Measurements from ENCODE around the gene NEU1. TPM values are rescaled to one million over a fixed set of nuclear protein-coding genes. Genes with fewer than 3 reads are reported as not detected.
A peak's percentile ranks its signal among the peaks of the same experiment; 100 is the strongest.
"Not testable (repeated sequence)": the region's sequence is repeated elsewhere in the genome, so short reads cannot be mapped to it uniquely, and the experiment has no call there.

The NEU1 gene
- total and polyA plus RNA-seq, 2 donors (not counting 1 experiment from before 2014, with no cell fraction given), result 51.2 to 100 TPM

GRCh38 chr6:31838968-31839367, 23.7 kb downstream of the NEU1 start:
- no peak for TF ChIP-seq EZH2 (IDR thresholded peaks at IDR 0.05; ENCODE audit: low read length, missing control alignments)
- TF ChIP-seq CTCF (conservative IDR thresholded peaks at IDR 0.05 in 1 of 2, IDR thresholded peaks at IDR 0.05 in 1 of 2; ENCODE audit: low read depth in 1 of 2, low read length in 2 of 2), result no peak
- H3K36me3 ChIP-seq (ENCODE audit: control insufficient read depth, insufficient read depth, low read length), result peaks cover 18% of the 10 kb centered on the region
- no peak overlapping the region for H2AFZ ChIP-seq (ENCODE audit: low read length)
- no peak overlapping the region for H3K27ac ChIP-seq (ENCODE audit: insufficient read depth, low read length)
- DNase-seq (ENCODE audit: low read depth in 2 of 2), result no peak
- H3K4me3 ChIP-seq (replicated peaks in 1 of 4; ENCODE audit: control extremely low read depth in 1 of 4, insufficient read depth in 1 of 4, low read depth in 3 of 4, low read length in 4 of 4), result peak overlapping the region in 1 of 4 experiments; percentile 1
- no peaks in the 10 kb centered on the region for H3K9me3 ChIP-seq (ENCODE audit: control insufficient read depth, insufficient read depth, low read depth, low read length)
- H4K20me1 ChIP-seq (ENCODE audit: control insufficient read depth, extremely low read depth, insufficient read depth, low read length), result peaks cover 6% of the 10 kb centered on the region
- H3K9ac ChIP-seq (ENCODE audit: insufficient read depth, low read length), result no peak overlapping the region
- peak overlapping the region; percentile 5 for H3K4me2 ChIP-seq (ENCODE audit: extremely low read depth, insufficient read depth, low read length)
- peaks cover 15% of the 10 kb centered on the region for H3K4me1 ChIP-seq (ENCODE audit: control insufficient read depth, extremely low read depth, insufficient read depth, low read length)
- H3K27me3 ChIP-seq (ENCODE audit: control insufficient read depth, insufficient read depth, low read length), result no peaks in the 10 kb centered on the region
- H3K79me2 ChIP-seq (ENCODE audit: control insufficient read depth, insufficient read depth, low read length), result peaks cover 42% of the 10 kb centered on the region

- Histone ChIP-seq H3K4me2 (ENCODE audit: extremely low read depth, insufficient read depth, low read length) (peak overlapping the region; percentile 81), H3K79me2 (ENCODE audit: control insufficient read depth, insufficient read depth, low read length) (peaks cover 42% of the 10 kb centered on the region), H3K36me3 (ENCODE audit: control insufficient read depth, insufficient read depth, low read length) (peaks cover 18% of the 10 kb centered on the region), H3K4me1 (ENCODE audit: control insufficient read depth, extremely low read depth, insufficient read depth, low read length) (peaks cover 15% of the 10 kb centered on the region), H3K4me3 (replicated peaks in 1 of 4; ENCODE audit: control extremely low read depth in 1 of 4, insufficient read depth in 1 of 4, low read depth in 3 of 4, low read length in 4 of 4) (peak overlapping the region; percentile 70 to 97 (median 74))
- H3K27me3 ChIP-seq (ENCODE audit: control insufficient read depth, insufficient read depth, low read length); H2AFZ ChIP-seq (ENCODE audit: low read length); H3K9ac ChIP-seq (ENCODE audit: insufficient read depth, low read length); H3K9me3 ChIP-seq (ENCODE audit: control insufficient read depth, insufficient read depth, low read depth, low read length); H3K27ac ChIP-seq (ENCODE audit: insufficient read depth, low read length); H4K20me1 ChIP-seq (ENCODE audit: control insufficient read depth, extremely low read depth, insufficient read depth, low read length); DNase-seq (ENCODE audit: low read depth in 2 of 2): not testable (repeated sequence)
These were observed 24.5 kb downstream of the NEU1 start for GRCh38 chr6:31838114-31838553.

- H3K4me1 ChIP-seq (ENCODE audit: control insufficient read depth, extremely low read depth, insufficient read depth, low read length), result peaks cover 15% of the 10 kb centered on the region
- peaks cover 18% of the 10 kb centered on the region for H3K36me3 ChIP-seq (ENCODE audit: control insufficient read depth, insufficient read depth, low read length)
- peak overlapping the region; percentile 70 to 97 (median 74) for H3K4me3 ChIP-seq (replicated peaks in 1 of 4; ENCODE audit: control extremely low read depth in 1 of 4, insufficient read depth in 1 of 4, low read depth in 3 of 4, low read length in 4 of 4)
- H3K9ac ChIP-seq (ENCODE audit: insufficient read depth, low read length), result no peak overlapping the region
- no peaks in the 10 kb centered on the region for H3K27me3 ChIP-seq (ENCODE audit: control insufficient read depth, insufficient read depth, low read length)
- peaks cover 42% of the 10 kb centered on the region for H3K79me2 ChIP-seq (ENCODE audit: control insufficient read depth, insufficient read depth, low read length)
- H2AFZ ChIP-seq (ENCODE audit: low read length), result no peak overlapping the region
- no peak for DNase-seq (ENCODE audit: low read depth in 2 of 2)
- TF ChIP-seq EZH2 (IDR thresholded peaks at IDR 0.05; ENCODE audit: low read length, missing control alignments) (no peak), CTCF (conservative IDR thresholded peaks at IDR 0.05 in 1 of 2, IDR thresholded peaks at IDR 0.05 in 1 of 2; ENCODE audit: low read depth in 1 of 2, low read length in 2 of 2) (no peak)
- no peaks in the 10 kb centered on the region for H3K9me3 ChIP-seq (ENCODE audit: control insufficient read depth, insufficient read depth, low read depth, low read length)
- H3K27ac ChIP-seq (ENCODE audit: insufficient read depth, low read length), result peak overlapping the region; percentile 93
- peak overlapping the region; percentile 81 for H3K4me2 ChIP-seq (ENCODE audit: extremely low read depth, insufficient read depth, low read length)
- H4K20me1 ChIP-seq (ENCODE audit: control insufficient read depth, extremely low read depth, insufficient read depth, low read length), result peaks cover 6% of the 10 kb centered on the region
These were observed 25.1 kb downstream of the NEU1 start for GRCh38 chr6:31837369-31838113.
